Stimulated activated naive CD8-positive, alpha-beta T cell treated with anti-CD3 and anti-CD28 coated beads, Interleukin-15, Interleukin-2, amounts not matched to agents 100 ng/mL and 50 ng/mL, for 24 hours (primary cell): ENCODE measurements around the gene AXIN1.

Experiments used
- H3K27ac Mint-ChIP-seq: one replicate; pipeline ENCODE4 v1.8.0; 2021; ENCODE audit warnings: mild to moderate bottlenecking, mixed read lengths
- H3K27me3 Mint-ChIP-seq: one replicate; pipeline ENCODE4 v1.8.0; 2021; ENCODE audit warnings: mixed read lengths
- H3K36me3 Mint-ChIP-seq: one replicate; pipeline ENCODE4 v1.8.0; 2021; ENCODE audit warnings: low read depth, mixed read lengths
- H3K4me1 Mint-ChIP-seq: one replicate; pipeline ENCODE4 v1.8.0; 2021; ENCODE audit warnings: low read depth, mixed read lengths
- H3K4me3 Mint-ChIP-seq: one replicate; pipeline ENCODE4 v1.8.0; 2021; ENCODE audit warnings: mild to moderate bottlenecking, mixed read lengths
- H3K9me3 Mint-ChIP-seq: one replicate; pipeline ENCODE4 v1.8.0; 2021; ENCODE audit warnings: mixed read lengths

The AXIN1 gene

GRCh38 chr16:305916-306626, 46.5 kb downstream of the AXIN1 start:
- Mint-ChIP-seq H3K4me1 (peaks cover 24% of the 10 kb centered on the region), H3K4me3 (no peak overlapping the region)

GRCh38 chr16:303760-304505, 48.6 kb downstream of the AXIN1 start:
- Mint-ChIP-seq H3K36me3 (peaks cover 24% of the 10 kb centered on the region), H3K4me1 (peaks cover 12% of the 10 kb centered on the region), H3K4me3 (no peak overlapping the region), H3K27me3 (no peaks in the 10 kb centered on the region), H3K27ac (no peak overlapping the region), H3K9me3 (no peaks in the 10 kb centered on the region)

More at GRCh38 chr16:305916-306626, 46.5 kb downstream of the AXIN1 start:
- Mint-ChIP-seq H3K36me3 (peaks cover 28% of the 10 kb centered on the region), H3K27me3 (no peaks in the 10 kb centered on the region), H3K27ac (no peak overlapping the region), H3K9me3 (no peaks in the 10 kb centered on the region)

GRCh38 chr16:301950-302349, 50.6 kb downstream of the AXIN1 start:
- Mint-ChIP-seq H3K9me3 (no peaks in the 10 kb centered on the region), H3K4me3 (no peak overlapping the region), H3K27ac (no peak overlapping the region), H3K4me1 (no peaks in the 10 kb centered on the region), H3K36me3 (peaks cover 21% of the 10 kb centered on the region), H3K27me3 (no peaks in the 10 kb centered on the region)

GRCh38 chr16:301235-301634, 51.3 kb downstream of the AXIN1 start:
- Mint-ChIP-seq H3K36me3 (peaks cover 19% of the 10 kb centered on the region), H3K27ac (no peak overlapping the region), H3K27me3 (no peaks in the 10 kb centered on the region), H3K9me3 (no peaks in the 10 kb centered on the region), H3K4me3 (no peak overlapping the region), H3K4me1 (no peaks in the 10 kb centered on the region)

GRCh38 chr16:297832-298231, 54.7 kb downstream of the AXIN1 start:
- Mint-ChIP-seq H3K4me3 (no peak overlapping the region), H3K27ac (no peak overlapping the region), H3K9me3 (no peaks in the 10 kb centered on the region), H3K4me1 (no peaks in the 10 kb centered on the region), H3K36me3 (peaks cover 5% of the 10 kb centered on the region), H3K27me3 (no peaks in the 10 kb centered on the region)

GRCh38 chr16:296806-297510, 55.6 kb downstream of the AXIN1 start:
- no peaks in the 10 kb centered on the region for H3K9me3 Mint-ChIP-seq
- no peaks in the 10 kb centered on the region for H3K4me1 Mint-ChIP-seq
- H3K36me3 Mint-ChIP-seq, result peaks cover 4% of the 10 kb centered on the region
- no peak overlapping the region for H3K4me3 Mint-ChIP-seq
- no peaks in the 10 kb centered on the region for H3K27me3 Mint-ChIP-seq
- no peak overlapping the region for H3K27ac Mint-ChIP-seq

- no peak overlapping the region for H3K4me3 Mint-ChIP-seq
- no peaks in the 10 kb centered on the region for H3K9me3 Mint-ChIP-seq
- H3K27me3 Mint-ChIP-seq, result no peaks in the 10 kb centered on the region
- peaks cover 4% of the 10 kb centered on the region for H3K36me3 Mint-ChIP-seq
- no peak overlapping the region for H3K27ac Mint-ChIP-seq
- H3K4me1 Mint-ChIP-seq, result no peaks in the 10 kb centered on the region
Observed at GRCh38 chr16:296276-296675, 56.2 kb downstream of the AXIN1 start.

GRCh38 chr16:293043-293775, 59.3 kb downstream of the AXIN1 start:
- peaks cover under 1% of the 10 kb centered on the region for H3K36me3 Mint-ChIP-seq
- H3K9me3 Mint-ChIP-seq, result no peaks in the 10 kb centered on the region
- H3K27me3 Mint-ChIP-seq, result no peaks in the 10 kb centered on the region
- H3K4me3 Mint-ChIP-seq, result no peak overlapping the region
- H3K4me1 Mint-ChIP-seq, result no peaks in the 10 kb centered on the region
- no peak overlapping the region for H3K27ac Mint-ChIP-seq

- Mint-ChIP-seq H3K4me1 (no peaks in the 10 kb centered on the region), H3K36me3 (peaks cover 12% of the 10 kb centered on the region), H3K4me3 (no peak overlapping the region), H3K27ac (no peak overlapping the region), H3K9me3 (no peaks in the 10 kb centered on the region), H3K27me3 (no peaks in the 10 kb centered on the region)
Observed at GRCh38 chr16:291539-291938, 61.0 kb downstream of the AXIN1 start.

- Mint-ChIP-seq H3K9me3 (no peaks in the 10 kb centered on the region), H3K27ac (no peak overlapping the region), H3K4me1 (no peaks in the 10 kb centered on the region), H3K4me3 (no peak overlapping the region), H3K36me3 (peaks cover 16% of the 10 kb centered on the region), H3K27me3 (no peaks in the 10 kb centered on the region)
Observed at GRCh38 chr16:290681-291405, 61.7 kb downstream of the AXIN1 start.

- Mint-ChIP-seq H3K9me3 (no peaks in the 10 kb centered on the region), H3K27ac (no peak overlapping the region), H3K4me1 (no peaks in the 10 kb centered on the region), H3K4me3 (no peak overlapping the region), H3K27me3 (no peaks in the 10 kb centered on the region), H3K36me3 (peaks cover 16% of the 10 kb centered on the region)
Observed at GRCh38 chr16:290015-290680, 62.4 kb downstream of the AXIN1 start.

- H3K36me3 Mint-ChIP-seq, result peaks cover 16% of the 10 kb centered on the region
- H3K4me3 Mint-ChIP-seq, result no peak overlapping the region
- no peaks in the 10 kb centered on the region for H3K9me3 Mint-ChIP-seq
- no peak overlapping the region for H3K27ac Mint-ChIP-seq
- H3K27me3 Mint-ChIP-seq, result no peaks in the 10 kb centered on the region
- H3K4me1 Mint-ChIP-seq, result no peaks in the 10 kb centered on the region
Observed at GRCh38 chr16:289395-289997, 63.0 kb downstream of the AXIN1 start.

- H3K27me3 Mint-ChIP-seq, result no peaks in the 10 kb centered on the region
- H3K9me3 Mint-ChIP-seq, result no peaks in the 10 kb centered on the region
- no peak overlapping the region for H3K27ac Mint-ChIP-seq
- peaks cover 16% of the 10 kb centered on the region for H3K36me3 Mint-ChIP-seq
- H3K4me3 Mint-ChIP-seq, result no peak overlapping the region
- H3K4me1 Mint-ChIP-seq, result no peaks in the 10 kb centered on the region
Observed at GRCh38 chr16:287981-288920, 64.3 kb downstream of the AXIN1 start.
